HG03095 (cell line): Measurements from ENCODE around the gene SLC34A3.

Experiments
- ATAC-seq: cut with Tn5 transposase; IDR thresholded peaks from one replicate; pipeline ENCODE4 v1.9.1; 2021; ENCODE audit warnings: moderate library complexity; ENCODE audit not compliant: unreplicated experiment

The SLC34A3 gene

DNA sequence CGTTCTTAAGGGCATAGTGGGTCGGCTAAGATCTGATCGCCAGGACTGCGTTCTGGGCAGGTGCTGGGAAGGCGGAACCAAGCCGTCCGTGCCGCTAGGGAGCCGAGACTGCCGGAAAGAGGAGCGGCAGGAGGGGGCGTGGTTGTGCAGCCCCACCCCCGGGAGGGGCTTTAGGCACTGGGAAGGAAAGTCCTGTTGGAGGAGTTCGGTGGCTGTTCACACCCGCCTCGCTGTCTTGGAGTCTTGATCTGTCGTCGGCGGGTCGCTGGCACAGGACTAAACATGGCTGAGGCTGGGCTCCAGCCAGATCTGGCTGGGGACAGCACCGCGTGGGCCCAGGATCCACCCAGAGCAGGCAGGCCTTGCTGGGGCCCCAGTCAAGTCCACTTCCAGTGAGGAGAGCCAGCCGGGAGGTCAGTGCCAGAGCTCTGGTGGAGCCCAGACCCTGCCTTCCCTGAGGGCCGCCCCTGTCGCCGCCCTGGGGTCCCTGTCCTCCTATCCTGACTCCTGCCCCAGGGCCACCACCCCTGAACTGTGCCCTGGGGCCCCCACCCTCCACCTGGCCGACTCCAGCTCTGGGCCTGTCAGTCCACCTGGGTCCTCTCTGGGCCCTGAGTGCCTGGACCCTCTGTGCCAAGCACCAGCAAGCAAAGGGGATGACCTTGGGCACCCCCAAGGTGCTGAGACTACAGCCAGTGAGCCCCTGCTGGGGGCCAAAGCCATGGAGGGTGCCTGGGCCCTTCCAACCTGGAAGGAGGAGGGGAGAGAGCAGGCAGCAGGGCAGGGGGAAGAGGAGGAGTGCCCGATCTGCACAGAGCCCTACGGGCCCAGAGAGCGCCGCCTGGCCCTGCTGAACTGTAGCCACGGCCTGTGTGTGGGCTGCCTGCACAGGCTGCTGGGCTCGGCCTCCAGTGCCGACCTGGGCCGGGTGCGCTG is 13.2 kb upstream of the SLC34A3 start:
- ATAC-seq, result no peak

GRCh38 chr9:137218212-137218753 is 12.4 kb upstream of the SLC34A3 start:
- no peak for ATAC-seq

- no peak for ATAC-seq
Observed at GRCh38 chr9:137218754-137219271, 11.9 kb upstream of the SLC34A3 start.

GRCh38 chr9:137219757-137220316 is 10.9 kb upstream of the SLC34A3 start:
- ATAC-seq, result no peak

GRCh38 chr9:137220317-137221094 is 10.2 kb upstream of the SLC34A3 start:
- ATAC-seq, result no peak

DNA sequence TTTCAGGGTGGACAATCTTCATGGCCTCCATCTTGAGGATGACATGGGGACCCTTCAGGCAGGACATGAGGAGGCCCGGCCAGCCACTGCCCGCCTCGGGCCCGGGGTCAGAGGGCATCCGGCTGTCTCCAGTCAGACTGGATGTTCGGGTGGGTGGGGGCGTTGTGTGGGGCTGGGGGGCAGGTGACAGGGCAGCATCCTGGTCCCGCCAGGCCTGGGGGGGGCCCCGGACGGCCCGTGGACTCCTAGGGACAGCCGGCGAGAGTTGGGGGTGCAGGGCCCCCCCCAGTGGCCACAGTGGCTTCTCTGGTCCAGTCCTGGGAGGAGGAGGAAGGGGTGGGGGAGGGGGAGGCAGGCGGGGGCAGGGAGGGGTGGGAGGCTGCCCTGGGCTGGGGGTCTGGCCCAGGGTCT is 9.6 kb upstream of the SLC34A3 start:
- no peak for ATAC-seq

DNA sequence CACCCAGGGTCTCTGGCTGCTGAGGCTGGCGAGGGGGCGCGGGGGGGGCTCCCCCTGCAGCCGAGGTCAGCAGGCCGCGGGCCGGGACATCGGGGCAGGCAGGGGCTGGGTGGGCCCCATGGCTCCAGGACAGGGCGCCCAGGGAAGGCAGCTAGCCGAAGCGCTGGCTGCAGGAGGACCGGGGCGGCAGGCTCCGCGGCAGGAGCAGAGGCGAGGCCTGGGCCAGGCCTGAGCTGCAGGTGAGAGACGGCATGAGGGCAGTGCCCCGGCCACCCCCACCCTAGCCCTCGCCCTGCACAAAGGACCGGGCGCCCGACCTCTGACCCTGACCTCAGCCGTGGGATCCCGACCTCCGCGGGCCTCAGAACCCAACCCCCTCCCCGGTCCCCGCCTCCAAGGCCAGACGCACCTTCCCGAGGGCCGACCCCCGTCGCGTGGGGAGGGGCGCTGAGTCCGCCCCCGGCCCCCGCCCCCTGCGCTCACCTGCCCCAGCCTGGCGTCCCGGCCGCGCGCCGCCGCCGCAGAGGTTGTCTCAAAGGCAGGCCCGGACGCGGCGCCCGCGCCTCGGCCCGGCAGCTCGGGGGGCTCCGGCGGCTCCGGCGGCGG is 9.1 kb upstream of the SLC34A3 start:
- ATAC-seq, result no peak

DNA sequence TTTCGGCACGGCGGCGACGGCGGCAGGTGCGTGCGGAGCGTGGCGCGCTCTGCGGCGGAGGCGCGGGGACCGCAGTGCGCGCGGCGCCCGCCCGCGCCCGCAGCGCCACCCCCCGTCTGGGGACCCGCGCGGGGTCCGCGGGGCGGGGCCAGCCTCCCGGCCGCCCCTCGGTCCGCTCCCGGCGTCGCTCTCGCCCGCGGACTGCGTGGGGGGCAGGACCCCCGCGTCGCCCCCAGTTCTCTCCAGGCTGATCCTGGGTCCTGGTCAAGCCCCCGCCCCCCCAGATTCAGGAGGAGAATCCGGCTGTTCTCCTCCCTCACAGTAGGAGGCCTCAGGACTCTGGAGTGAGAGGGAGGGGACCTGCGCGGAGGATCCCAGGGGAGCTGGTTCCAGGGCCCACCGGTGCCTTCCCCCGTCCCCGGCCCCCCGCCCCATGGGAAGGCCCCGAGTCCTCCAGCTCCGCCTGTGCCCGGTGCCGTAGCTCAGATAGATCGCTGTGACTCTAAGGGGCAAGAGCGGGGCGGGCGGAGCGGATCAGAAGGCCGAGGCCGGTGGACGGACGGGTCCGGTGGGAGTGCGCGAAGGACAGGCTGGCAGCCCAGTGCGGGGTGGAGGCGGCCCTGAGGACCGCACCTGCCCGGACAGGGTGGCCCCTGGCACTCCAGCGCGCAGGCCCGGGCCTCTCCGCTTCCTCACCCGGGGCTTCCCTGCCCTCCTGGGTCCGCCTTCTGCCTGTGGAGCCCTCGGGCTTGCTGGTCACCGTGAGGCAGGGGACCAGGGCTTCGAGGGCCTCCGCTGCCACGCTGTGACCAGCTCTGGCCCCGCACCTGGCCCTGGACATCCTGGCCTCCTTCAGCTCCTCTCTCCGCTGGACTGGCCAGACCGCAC is 8.3 kb upstream of the SLC34A3 start, which contains the start of gene RNF208:
Gene RNF208, minus strand, starts transcription at position 51 of the 888 bp plus-strand sequence. CDS start 1,028 bp downstream, outside the sequence.
- no peak for ATAC-seq

DNA sequence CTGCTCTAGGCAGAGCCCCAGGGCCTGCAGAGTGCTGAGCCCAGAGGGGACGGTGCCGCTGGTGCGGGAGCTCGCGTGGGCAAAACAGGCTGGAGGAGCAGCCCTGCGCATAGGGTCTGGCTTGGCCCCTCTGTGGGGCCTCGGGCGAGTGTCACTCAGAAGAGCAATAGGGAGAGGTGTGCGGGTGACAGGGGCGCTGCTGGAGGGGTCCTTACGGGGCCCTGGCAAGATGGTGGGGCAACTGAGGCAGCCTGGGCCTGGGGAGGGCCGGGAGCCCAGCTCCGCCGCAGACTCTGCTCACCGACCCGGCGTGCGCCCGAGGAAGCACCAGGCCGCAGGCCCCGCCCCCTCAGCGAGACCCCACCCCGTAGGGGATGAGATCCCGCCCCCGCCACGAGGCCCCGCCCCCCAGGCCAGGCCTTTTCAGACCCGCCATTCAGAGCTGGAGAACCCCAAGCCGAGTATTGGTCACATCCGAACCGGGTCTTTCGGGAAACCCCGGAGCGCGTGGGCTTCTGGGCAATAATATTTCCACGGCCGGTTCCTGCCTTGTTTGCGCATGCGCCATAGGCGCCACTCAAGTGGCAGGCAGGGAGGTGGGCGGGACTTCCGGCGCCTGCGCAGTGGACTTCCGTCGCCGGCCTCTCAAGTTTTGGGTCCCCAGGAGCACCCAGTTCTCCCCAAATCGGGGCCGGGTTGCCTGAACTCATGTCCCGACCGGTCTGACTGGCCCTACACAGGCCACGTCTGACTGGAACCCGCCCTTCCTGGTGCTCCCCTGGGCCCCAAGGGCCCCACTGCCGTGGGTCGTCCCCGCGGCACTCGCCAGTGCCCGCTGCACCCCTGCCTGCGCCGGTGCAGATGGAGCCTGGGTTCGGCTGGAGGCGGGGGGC is 7.4 kb upstream of the SLC34A3 start:
- peak; percentile 59 for ATAC-seq

DNA sequence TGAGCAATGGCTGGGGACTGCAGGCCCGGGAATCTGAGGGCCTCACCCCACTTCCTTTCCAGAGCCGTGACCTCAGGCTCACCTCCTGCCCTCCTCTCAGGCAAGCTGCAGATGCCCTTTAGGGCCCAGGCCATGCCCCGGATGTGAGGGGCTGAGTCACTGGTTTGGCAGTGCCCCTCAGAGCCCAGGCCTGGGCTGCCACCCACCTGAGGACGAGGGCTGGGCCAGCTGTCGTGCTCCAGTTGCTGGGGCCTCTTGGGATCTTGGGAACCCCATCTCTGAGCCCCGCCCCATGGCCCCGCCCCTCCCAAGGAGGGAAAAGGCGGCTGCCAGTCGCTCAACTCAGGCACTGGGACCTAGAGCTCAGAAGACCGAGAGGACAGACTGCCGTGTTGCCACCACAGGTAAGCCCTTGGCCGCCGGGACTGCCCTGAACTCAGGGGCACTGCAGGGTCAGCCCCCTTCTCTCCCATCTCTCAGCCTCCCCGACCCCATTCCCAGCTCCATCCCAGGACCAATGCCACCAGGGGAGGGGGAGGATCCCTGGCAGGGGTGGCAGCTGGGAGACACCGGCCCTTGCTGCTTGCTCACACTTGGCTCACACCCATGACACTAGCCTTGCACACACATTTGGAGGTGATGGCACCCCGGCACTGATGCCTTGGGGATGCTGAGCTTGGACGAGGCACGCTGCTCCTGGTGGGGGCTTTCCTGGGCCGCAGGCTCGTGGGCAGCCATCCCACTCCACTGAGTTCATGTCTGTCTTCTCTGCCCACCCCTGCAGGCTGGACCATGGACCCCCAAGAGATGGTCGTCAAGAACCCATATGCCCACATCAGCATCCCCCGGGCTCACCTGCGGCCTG is 5.6 kb upstream of the SLC34A3 start, which contains the start of gene CYSRT1:
Gene CYSRT1, plus strand, starts transcription at position 345 of the 865 bp plus-strand sequence. Its CDS starts 448 bp downstream, at position 793.
- no peak for ATAC-seq

- ATAC-seq, result no peak
Observed at GRCh38 chr9:137225699-137226331, 4.9 kb upstream of the SLC34A3 start.

DNA sequence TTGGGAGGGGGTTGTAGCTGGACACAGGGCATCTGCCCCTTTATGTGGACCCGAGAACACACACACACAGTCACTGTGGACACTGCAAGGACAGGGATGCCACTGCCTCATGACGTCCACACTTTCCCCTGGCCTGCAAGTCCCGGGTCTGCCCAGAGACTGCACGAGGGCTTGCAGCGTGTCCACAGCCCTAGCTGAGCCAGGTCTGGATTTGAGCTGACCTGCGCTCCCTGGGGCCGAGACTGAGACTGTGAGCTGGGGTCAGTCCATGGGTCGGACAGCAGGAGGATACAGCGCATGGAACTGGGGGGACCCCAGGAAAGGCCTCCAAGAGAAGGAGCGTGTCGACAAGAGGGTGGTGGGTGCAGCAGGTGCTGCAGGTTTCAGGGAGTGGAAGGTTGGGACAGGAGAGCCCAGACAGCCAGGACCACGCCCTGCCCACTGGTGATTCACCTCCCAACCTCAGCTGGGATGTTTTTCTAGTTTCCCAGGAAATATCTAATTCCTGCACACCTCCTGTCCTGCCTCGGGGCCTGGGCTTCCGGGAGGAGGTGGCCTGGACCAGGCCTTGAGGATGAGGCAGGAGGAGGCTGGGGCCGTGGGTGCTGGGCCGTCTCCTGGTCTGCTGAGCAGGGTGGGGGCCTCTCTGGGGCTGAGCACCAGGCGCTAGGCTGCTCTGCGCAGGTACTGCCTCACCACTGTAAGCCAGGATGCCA is 4.2 kb upstream of the SLC34A3 start:
- no peak for ATAC-seq

DNA sequence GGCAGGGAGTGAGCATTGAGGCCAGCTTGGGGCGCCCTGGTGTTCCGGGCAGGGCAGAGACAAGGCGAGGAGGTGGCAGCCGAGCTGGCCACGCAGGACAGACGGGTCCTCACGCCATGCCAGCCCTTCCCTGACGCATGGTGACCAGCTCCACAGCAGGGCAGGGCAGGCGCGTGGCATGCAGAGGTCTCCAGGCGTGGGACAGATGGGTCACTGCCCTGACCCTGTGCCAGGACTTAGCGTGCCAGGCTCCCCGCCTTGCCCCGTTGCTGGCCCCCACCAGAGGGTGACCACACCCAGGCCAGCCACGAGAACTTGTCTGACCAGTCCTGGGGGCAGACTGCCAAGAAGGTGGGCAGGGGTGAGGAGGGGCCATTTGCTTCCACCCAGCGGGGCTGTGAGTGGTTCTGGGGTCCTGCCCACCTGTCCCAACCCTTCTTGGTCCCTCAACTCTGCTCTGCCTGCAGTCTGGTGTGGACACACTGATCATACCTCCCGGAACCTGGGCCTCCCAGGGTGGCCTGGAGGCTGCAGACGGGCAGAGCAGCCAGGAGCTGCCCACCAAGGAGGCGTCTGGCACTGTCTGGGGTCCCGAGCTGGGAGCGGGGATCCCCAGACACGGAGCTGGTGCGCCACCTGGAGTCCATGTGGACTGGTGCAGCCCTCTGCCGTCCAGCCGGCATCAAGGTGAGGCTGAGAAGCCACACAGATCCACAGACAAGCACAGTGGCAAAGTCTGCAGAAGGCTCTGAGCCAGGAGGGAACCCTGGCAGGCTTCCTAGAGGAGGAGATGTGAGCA is 3.4 kb upstream of the SLC34A3 start, which contains the start of gene RNF224:
Gene RNF224, plus strand, starts transcription at position 449 of the 799 bp plus-strand sequence. CDS start 834 bp downstream, outside the sequence.
- no peak for ATAC-seq

DNA sequence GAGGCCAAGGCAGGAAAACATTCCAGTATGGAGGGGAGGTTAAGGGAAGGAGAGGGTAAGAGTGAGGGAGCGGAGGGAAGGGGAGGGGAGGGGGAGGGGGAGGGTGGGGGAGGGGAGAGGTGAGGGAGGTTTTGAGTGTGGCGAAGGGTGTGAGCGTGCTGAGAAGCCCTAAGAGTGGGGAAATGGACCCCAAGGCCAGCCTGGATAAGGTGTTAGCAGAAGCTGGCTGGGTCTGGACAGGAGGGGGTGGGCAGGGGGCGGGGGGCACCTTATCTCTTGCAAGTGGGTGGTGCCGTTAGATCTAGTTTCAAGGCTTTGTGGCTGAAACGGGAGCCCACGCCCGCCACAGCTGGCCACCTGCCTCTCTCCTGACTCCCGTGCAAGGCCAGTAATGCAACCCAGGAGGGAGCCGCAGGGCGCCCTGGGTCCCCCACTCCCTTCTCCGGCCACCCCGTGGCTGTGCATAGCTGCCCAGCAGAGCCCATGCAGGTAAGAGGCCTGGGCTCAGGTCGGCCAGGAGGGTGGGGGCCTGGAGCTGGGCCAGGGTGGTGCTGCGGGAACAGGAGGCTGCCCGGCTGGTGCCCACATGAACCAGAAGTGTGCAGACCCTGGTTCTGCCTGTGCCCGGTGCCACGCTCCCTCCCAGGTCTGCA is 2.7 kb upstream of the SLC34A3 start:
- no peak for ATAC-seq

GRCh38 chr9:137228506-137228967 is 2.2 kb upstream of the SLC34A3 start:
- no peak for ATAC-seq
